Astrocyte of the spinal cord (primary cell): ENCODE results near the gene ZNF438.

Experiments used
- DNase-seq: peaks from one replicate; pipeline ENCODE4 v3.0.0; 2011; ENCODE audit warnings: low read depth, low spot score
- H3K4me3 ChIP-seq: 2 replicates; pipeline ENCODE4 v1.5.1; 2011; ENCODE audit warnings: low read depth, mild to moderate bottlenecking, low read length, moderate library complexity
- in situ Hi-C: cut with HindIII; loops from 2 replicates; pipeline ENCODE4 v1.10.0; 2017; ENCODE audit warnings: low sequenced_read_pairs
- TF ChIP-seq, protein P1 (sequence below): IDR thresholded peaks from 2 replicates; pipeline ENCODE4 v1.5.1; 2012; ENCODE audit warnings: low read depth, mild to moderate bottlenecking, low read length, inconsistent platforms

ZNF438 gene

DNA sequence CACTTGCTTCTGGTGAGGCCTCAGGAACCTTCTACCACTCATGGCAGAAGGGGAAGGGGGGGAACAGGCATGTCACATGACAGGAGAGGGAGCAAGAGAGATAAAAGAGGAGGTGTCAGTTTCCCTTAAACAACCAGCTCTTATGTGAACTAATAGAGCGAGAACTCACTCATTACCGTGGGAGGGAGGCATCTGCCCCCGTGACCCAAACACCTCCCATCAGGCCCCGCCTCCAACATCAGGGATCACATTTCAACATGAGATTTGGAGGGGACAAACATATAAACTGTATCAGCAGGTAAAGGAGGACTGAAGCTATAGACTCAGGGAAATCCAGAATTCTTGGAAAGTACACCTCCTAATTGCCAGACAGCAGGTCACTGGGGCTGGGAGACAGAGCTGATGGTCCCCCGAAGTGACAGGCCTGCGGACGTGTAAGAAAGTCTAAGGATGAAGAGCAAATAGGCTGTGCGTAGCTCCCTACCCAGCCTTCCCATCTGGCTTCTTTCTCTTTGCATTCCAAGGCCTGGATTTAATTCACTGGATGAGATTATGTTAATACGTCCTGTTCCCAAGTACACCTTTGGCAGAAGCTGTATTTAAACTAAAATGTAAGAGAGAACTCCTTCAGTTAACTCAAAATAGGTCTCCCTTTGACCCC, 215.4 kb downstream of the ZNF438 start:
- no peak for DNase-seq
- in situ Hi-C loops = no loop called here
- no peak overlapping the region for H3K4me3 ChIP-seq
- TF ChIP-seq, protein P1, sequence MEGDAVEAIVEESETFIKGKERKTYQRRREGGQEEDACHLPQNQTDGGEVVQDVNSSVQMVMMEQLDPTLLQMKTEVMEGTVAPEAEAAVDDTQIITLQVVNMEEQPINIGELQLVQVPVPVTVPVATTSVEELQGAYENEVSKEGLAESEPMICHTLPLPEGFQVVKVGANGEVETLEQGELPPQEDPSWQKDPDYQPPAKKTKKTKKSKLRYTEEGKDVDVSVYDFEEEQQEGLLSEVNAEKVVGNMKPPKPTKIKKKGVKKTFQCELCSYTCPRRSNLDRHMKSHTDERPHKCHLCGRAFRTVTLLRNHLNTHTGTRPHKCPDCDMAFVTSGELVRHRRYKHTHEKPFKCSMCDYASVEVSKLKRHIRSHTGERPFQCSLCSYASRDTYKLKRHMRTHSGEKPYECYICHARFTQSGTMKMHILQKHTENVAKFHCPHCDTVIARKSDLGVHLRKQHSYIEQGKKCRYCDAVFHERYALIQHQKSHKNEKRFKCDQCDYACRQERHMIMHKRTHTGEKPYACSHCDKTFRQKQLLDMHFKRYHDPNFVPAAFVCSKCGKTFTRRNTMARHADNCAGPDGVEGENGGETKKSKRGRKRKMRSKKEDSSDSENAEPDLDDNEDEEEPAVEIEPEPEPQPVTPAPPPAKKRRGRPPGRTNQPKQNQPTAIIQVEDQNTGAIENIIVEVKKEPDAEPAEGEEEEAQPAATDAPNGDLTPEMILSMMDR = no peak

DNA sequence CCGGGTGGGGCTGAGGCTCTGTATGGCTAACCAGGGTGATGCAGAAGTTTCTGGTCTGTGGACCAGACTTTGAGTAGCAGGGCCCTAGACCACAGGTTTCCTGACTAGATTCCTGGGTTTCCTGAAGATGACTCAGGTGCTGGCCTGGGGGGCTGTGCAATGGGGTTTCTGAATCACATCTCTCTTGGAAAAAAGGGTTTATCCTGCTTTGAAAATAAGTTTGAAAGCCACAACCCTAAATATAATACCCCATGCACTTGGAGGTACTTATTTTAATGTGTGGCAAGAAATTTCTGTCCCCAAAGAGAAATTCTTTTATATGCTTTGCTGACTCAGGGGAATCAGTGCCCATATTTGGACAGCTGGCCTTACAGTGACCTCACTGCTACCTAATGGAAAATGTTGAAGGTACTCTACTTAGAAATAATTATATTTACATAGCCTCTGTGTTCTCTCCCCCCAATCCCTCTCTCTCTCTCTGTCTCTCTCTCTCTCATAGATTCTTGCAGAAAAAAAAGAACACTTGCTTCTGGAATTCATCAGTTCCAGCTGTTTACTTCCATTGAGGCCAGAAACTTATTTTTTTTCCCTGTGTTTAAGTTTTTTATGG, 217.7 kb downstream of the ZNF438 start:
- TF ChIP-seq, protein P1 = no peak
- in situ Hi-C loops = no loop called here
- H3K4me3 ChIP-seq = no peak overlapping the region
- peak; percentile 92 for DNase-seq

DNA sequence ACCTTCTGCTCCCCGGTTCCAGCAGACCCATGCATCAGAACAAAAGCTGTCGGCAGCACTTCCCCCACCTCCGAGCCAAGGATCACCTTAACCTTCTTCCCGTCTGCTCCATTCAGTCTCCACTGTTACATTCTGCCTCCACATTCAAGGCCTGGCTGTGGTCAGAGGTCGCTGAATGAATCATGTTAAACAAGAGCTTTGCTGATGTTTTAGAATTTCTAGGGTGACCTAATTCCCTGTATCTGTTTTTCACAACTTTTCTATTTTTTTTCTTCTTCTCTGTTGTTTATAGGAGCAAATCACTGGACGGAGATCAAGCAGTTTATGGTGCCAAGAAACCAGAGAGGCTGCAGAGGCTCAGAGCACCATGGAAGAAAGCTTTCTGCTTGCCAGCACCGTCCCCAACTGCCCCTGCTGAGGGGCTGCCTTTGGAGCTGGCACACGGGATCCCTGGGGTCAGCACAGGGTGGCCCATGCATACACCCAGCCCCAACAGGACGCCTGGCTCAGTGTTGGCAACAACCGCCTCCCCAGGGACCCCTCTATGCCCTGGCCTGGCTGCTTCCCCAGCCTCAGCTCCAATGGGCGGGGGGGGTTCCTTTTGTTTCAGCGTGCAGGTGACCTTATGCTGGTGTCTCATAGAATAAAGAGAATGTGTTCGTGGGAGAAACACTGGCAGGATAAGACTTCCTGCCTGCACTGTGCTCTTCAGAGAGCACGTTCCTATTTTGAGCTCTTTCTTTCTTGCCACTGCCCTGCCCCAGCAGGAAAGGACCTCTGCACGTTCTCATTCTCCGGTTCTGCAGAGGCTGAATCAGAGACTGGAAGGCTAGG, 219.4 kb downstream of the ZNF438 start:
- TF ChIP-seq, protein P1 = no peak
- no peak overlapping the region for H3K4me3 ChIP-seq
- in situ Hi-C loops = no loop called here
- DNase-seq = peak; percentile 95

DNA sequence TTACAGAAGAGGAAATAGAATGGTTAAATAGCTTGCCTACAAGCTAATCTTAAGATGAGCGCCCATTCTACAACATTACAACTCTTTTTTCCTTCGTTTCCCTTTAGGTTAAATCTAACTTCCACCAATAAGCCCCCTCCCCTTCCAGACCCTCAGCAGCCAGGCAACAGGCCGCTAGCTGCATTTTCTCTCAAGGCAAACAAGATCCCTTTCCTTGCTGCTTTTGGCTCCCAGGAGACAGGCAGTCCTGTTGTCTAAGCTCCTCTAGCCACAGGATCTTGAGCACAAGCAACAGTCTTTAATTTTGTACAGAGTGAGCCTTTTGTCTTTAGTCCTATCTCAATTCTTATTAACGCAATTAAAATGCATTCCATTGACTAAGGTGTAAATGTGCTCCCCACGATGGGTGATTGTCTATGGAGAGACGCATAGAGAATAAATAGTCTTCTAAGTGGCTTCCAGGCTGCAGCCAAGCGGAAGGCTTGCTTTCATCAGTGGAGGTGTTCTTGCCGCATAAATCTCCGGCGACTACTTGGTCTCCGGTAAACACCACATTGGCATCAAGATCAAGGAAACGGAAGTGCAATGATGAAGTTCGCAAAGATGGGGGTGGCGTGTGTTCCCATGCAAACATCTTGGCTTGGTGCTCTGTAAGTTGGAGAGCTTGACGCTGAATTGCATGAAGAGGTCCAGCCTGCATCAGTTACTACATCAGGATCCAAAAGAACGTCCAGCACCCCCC, 220.2 kb downstream of the ZNF438 start:
- in situ Hi-C loops = no loop called here
- TF ChIP-seq, protein P1 = no peak
- DNase-seq = no peak
- no peak overlapping the region for H3K4me3 ChIP-seq

DNA sequence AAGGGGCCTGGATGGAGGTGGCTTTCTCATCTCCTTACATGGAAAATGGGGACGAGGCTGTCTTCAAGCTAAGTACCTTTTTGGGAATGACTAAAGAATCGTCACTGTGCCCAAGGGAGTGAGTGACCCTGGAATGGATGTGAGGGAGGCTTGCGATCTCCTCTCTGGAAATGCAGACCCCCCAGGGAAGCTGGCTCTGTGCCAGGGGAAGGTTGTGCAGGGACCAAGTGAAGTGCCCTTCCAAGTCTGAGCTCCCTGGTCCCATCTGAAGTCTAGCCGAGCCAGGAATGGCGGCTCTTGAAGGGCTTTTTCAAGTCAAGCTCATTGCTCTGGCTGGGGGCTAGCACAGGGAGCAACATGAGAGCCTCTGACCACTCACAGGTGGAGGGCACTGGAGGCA, 221.2 kb downstream of the ZNF438 start:
- DNase-seq = no peak
- in situ Hi-C loops = no loop called here
- TF ChIP-seq, protein P1 = no peak
- H3K4me3 ChIP-seq = no peak overlapping the region

DNA sequence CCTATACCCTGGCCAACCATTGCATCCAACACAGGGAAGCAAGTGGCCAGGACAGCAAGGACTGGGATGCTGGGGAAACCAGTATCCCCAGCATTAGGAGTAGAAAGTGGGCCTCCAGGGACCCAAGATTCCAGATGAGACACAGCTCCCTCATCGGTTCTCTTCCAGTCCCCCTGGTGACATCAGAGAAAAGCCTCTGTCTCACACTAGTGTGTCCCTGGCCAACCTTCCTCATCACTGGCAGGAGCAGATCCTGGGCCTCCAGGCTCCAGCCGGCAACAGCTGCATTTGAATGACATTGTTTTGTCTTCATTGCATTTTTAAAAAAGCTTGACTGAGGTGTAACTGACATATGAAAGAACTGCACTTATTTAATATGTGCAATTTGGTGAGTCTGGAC, 224.8 kb downstream of the ZNF438 start:
- DNase-seq = no peak
- H3K4me3 ChIP-seq = no peak overlapping the region
- in situ Hi-C loops = no loop called here
- TF ChIP-seq, protein P1 = no peak
